AG04450 (cell line): ENCODE data around the gene TICAM2. TPM values are rescaled to one million over a fixed set of nuclear protein-coding genes. Genes with fewer than 3 reads are reported as not detected.

Experiments
- CTCF ChIA-PET: fragments of 300-600, 350-600 bp; formaldehyde crosslinking; extraction: SDS; loops from one replicate; lab custom pipeline; 2022; ENCODE audit warnings: antibody characterized with exemption, inconsistent platforms; lab: Charles Lee
- POLR2A ChIA-PET: fragments of 350-600 bp; formaldehyde crosslinking; extraction: SDS; loops from one replicate; lab custom pipeline; 2021; ENCODE audit warnings: antibody characterized with exemption, inconsistent platforms; lab: Yijun Ruan, JAX
- DNase-seq: peaks from one replicate; pipeline ENCODE4 v3.0.0-alpha.2; 2011; ENCODE audit warnings: low read depth, low spot score
- H3K27ac ChIP-seq: one replicate; pipeline ENCODE4 v1.5.1; 2012; ENCODE audit warnings: low read depth, low read length, control low read depth
- H3K27me3 ChIP-seq: one replicate; pipeline ENCODE4 v1.6.0; 2012; ENCODE audit warnings: low read length; ENCODE audit not compliant: control insufficient read depth, insufficient read depth
- H3K4me3 ChIP-seq: 2 replicates; pipeline ENCODE4 v1.5.1; 2011; ENCODE audit warnings: mild to moderate bottlenecking, low read depth, low read length, control low read depth
- H3K9me3 ChIP-seq: 2 replicates; pipeline ENCODE4 v1.5.1; 2012; ENCODE audit warnings: low read length; ENCODE audit not compliant: control insufficient read depth, insufficient read depth
- polyA plus RNA-seq: library from polyadenylated mRNA; depleted of rRNA; stranded (reverse); fragments of >200 nt; gene quantifications from 2 replicates; pipeline ENCODE4 v1.2.3, GENCODE V29; 2011
- TF ChIP-seq, protein P1 (sequence below): IDR thresholded peaks from 2 replicates; pipeline ENCODE4 v1.5.1; 2011; ENCODE audit warnings: low read depth, low read length, control low read depth, inconsistent platforms

TICAM2 gene
- polyA plus RNA-seq, 1 experiment = 4.3 TPM

DNA sequence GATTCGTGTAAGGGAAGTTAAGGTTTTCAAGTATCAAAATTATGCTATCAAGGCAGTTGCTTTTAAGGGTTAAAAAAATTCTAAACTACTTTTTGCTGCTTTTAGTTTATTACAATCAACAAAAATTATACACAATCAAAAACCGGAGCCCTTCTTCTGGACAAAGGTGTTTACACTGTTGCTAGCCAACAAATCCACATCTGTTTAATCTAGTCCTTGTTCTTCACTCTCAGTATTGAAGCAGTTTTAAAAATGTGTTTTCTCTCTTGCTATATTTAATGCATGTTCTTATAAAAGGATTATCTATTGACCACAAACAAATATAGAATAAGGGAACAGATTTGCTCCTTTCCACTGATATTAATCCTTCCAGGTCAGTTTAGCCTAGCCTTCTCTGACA lies 60.2 kb downstream of the TICAM2 start:
- TF ChIP-seq, protein P1, sequence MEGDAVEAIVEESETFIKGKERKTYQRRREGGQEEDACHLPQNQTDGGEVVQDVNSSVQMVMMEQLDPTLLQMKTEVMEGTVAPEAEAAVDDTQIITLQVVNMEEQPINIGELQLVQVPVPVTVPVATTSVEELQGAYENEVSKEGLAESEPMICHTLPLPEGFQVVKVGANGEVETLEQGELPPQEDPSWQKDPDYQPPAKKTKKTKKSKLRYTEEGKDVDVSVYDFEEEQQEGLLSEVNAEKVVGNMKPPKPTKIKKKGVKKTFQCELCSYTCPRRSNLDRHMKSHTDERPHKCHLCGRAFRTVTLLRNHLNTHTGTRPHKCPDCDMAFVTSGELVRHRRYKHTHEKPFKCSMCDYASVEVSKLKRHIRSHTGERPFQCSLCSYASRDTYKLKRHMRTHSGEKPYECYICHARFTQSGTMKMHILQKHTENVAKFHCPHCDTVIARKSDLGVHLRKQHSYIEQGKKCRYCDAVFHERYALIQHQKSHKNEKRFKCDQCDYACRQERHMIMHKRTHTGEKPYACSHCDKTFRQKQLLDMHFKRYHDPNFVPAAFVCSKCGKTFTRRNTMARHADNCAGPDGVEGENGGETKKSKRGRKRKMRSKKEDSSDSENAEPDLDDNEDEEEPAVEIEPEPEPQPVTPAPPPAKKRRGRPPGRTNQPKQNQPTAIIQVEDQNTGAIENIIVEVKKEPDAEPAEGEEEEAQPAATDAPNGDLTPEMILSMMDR = no peak
- H3K27me3 ChIP-seq = no peaks in the 10 kb centered on the region
- H3K9me3 ChIP-seq = peaks cover 6% of the 10 kb centered on the region
- no peak overlapping the region for H3K27ac ChIP-seq
- peak overlapping the region; percentile 83 for H3K4me3 ChIP-seq
- ChIA-PET POLR2A (interaction anchor here (2.4 kb wide), 1 partner anchor 81 kb away, joined by 7 read pairs; no protein-coding TSS in a partner anchor), CTCF (interaction anchor here (2.8 to 2.9 kb wide), 3 partner anchors 164 to 233 kb away, joined by 7 to 19 read pairs (median 11); no protein-coding TSS in a partner anchor)
- DNase-seq = no peak

GRCh38 chr5:115541611-115542010 lies 60.7 kb downstream of the TICAM2 start:
- CTCF ChIA-PET = interaction anchor here (1.6 to 2.9 kb wide), 3 partner anchors 164 to 232 kb away, joined by 5 to 11 read pairs (median 7); no protein-coding TSS in a partner anchor

DNA sequence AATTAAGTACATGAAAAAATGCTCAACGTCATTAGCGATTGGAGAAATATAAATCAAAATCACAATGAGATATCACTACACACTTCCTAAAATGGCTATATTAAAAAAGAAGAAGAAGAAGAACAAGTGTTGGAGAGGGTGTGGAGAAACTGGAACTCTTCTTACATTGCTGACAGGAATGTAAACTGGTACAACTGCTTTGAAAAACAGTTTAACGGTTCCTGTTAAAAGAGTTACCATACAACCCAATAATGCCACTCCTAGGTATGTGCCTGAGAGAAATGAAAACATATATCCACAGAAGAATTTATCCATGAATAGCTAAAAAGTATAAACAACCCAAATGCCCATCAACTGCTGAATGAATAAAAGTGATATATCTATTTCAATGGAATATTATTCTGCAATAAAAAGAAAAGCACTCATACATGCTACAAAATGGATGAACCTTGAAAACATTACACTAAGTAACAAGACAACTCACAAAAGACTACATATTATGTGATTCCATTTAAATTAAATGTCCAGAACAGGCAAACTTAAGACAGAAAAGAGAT lies 66.7 kb downstream of the TICAM2 start:
- H3K4me3 ChIP-seq = no peak overlapping the region
- H3K27ac ChIP-seq = no peak overlapping the region
- H3K9me3 ChIP-seq = no peaks in the 10 kb centered on the region
- ChIA-PET CTCF (interaction anchor here (0.6 kb wide), 1 partner anchor 37 kb away, joined by 3 read pairs; no protein-coding TSS in a partner anchor), POLR2A (no interaction called here)
- TF ChIP-seq, protein P1 = no peak
- DNase-seq = no peak
- H3K27me3 ChIP-seq = no peaks in the 10 kb centered on the region

More at GRCh38 chr5:115541611-115542010, 60.7 kb downstream of the TICAM2 start:
- no peak overlapping the region for H3K27ac ChIP-seq
- no peaks in the 10 kb centered on the region for H3K27me3 ChIP-seq
- peaks cover 6% of the 10 kb centered on the region for H3K9me3 ChIP-seq
- TF ChIP-seq, protein P1 = no peak
- POLR2A ChIA-PET = no interaction called here
- no peak for DNase-seq
- H3K4me3 ChIP-seq = peak overlapping the region; percentile 83

GRCh38 chr5:115532517-115532916 lies 69.8 kb downstream of the TICAM2 start:
- no peak for DNase-seq
- H3K27me3 ChIP-seq = no peaks in the 10 kb centered on the region
- H3K4me3 ChIP-seq = no peak overlapping the region
- ChIA-PET CTCF (no interaction called here), POLR2A (no interaction called here)
- H3K27ac ChIP-seq = no peak overlapping the region
- no peaks in the 10 kb centered on the region for H3K9me3 ChIP-seq
- TF ChIP-seq, protein P1 = no peak

GRCh38 chr5:115531787-115532367 lies 70.4 kb downstream of the TICAM2 start:
- H3K27me3 ChIP-seq = no peaks in the 10 kb centered on the region
- CTCF ChIA-PET = no interaction called here
- H3K9me3 ChIP-seq = no peaks in the 10 kb centered on the region
- DNase-seq = no peak
- H3K27ac ChIP-seq = no peak overlapping the region
- TF ChIP-seq, protein P1 = no peak
- no peak overlapping the region for H3K4me3 ChIP-seq
- POLR2A ChIA-PET = interaction anchor here (0.6 kb wide), 1 partner anchor 12 kb away, joined by 3 read pairs; the partner anchor contains the start of gene FEM1C
